HG03135 (cell line): Measurements from ENCODE around the gene FADS6.

Experiments used
- ATAC-seq: cut with Tn5 transposase; IDR thresholded peaks from one replicate; pipeline ENCODE4 v1.9.1; 2021; ENCODE audit warnings: mild to moderate bottlenecking, moderate library complexity; ENCODE audit not compliant: unreplicated experiment

Gene FADS6

DNA sequence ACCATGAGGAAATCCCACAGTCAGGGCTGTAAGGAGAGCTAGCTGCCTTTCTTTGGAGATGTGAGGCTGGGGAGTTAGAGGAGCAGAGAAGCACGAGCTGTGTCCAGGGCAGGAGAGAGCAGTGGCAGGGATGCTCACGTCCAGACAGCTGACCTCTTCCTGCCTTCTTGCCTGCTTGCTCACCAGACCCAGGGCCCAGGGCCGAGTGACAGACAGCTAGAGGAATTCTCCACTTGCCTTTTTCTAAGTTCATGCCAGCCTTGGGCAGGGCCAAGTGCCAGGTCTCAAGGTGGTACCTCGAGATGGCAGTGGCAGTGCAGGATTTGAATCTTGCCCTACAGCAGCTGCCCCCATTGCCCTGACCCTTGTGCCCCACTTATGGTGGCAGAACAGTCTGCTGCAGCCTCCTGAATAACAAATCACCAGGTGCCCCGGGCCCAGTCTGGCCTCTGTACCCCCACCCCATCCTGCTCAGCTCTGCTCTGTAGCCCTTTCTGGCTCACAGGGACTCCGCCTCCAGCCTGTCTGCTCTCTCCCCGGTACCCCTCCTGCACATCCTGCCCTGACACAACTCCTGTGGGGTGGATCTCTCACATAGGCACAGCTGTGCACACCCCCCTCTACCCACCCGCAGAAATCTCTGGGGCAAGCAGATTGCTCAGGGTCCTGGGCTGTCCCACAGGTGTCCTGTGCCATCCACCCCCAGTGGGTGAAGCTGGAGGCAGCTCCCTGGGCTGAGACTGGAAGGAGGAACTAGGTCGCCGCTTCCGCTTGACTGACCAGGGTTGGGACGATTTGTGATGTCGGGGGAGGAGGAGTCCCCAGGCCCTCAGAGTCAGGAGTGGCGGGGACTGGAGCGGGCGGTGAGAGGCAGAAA lies 59.7 kb downstream of the FADS6 start:
- peak; percentile 54 for ATAC-seq

DNA sequence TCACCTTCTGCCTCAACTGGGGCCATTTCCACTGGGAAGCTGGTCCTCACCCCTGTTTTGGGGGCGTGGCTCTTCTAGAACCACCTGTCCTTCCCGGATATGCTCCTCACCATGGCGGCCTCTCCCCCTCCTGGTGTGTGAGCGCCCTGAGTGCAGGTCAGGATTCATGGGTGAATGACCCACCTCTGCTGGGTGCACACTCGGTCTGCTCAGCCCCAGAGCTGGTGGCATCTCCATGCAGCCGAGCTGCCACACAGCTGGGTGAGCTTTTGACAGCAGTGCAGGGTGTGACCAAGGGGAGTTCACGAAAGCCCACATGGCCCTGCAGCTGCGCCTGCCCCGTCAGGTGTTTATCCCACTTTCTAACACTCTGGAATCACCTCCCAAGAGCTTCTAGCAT lies 61.0 kb downstream of the FADS6 start:
- ATAC-seq = no peak

DNA sequence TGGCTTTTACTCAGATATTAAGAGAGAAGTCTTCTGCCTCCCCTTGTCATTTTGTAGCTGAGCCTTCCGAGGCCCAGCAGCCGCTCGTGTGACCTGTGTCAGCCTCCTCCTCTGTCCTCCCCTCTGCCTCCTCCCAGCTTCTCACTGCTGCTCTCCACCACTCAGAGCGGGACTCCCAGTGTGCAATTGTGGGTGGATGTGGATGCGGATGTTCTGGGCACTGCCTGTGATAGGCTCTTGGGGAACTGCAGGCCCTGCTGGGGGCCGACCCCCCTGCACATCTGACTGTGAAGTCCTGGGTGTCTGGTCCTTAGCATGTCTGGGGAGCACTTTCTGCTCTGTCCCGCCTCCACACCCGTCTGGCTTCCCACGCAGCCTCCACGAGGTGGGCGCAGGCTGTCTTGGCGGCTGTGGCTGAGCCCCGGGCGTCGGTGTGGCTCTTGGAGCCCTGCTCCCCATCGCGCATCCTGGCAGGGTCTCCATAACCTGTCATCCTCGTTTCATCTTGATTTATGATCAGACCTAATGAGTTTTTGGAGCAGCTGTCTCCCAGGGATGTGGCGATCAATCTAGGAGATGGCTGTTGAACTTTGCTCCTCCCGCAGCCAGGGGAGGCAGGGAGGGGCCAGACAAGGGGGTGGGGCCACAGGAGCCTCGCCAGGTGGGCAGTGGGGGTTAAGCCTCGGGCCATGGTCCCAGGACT lies 61.8 kb downstream of the FADS6 start:
- ATAC-seq = no peak

DNA sequence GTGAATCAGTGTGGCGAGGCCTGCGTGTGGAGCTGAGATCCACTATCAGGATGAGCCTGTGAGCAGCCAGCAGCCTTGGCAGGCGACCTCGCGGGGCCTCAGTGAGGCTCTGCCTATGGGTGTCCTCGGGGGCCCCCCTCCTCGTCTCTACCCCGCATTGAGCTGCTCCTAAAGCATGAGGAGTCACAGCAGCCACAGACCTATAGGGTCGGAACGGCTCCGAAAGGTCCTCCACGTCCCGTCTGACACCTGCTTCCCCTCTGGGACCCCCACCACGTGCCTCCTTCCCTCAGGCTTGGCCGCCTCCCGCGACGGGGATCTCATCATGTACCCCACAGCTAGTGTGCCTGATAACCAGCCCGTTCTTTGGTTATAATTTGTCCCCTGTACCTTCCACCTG lies 62.6 kb downstream of the FADS6 start:
- no peak for ATAC-seq

DNA sequence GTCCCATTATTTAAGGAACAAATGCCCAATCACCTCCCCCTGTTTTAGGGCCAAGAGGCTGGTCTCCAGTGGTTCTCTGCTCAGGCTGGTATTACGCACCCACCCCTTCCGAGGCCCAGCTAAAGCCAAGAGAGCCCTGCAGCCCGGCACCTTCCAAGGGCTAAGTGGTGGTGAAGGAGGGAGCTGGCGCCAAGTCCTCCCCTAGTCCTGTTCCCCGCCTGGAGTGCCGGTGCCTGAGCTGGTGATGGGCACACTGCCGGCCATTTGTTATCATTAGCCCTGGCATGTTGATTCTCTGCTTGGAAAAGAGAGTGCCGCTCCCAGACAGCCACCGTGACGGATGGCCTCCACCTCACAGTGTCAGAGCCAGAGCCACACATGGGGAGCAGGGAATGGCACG lies 65.6 kb downstream of the FADS6 start:
- ATAC-seq = no peak
